Astrocyte (in vitro differentiated cells and primary cell): ENCODE results near the gene CD7. TPM values are rescaled to one million over a fixed set of nuclear protein-coding genes. Genes with fewer than 3 reads are reported as not detected.

Source experiments
- DNase-seq: peaks from one replicate; pipeline ENCODE4 v3.0.0-alpha.2; 2010; ENCODE audit warnings: low read depth
- FAIRE-seq: peaks from 2 replicates; lab custom pipeline; 2011; peaks lifted over from hg19 to GRCh38; lab: Jason Lieb, UNC
- H2AFZ ChIP-seq: 2 replicates; pipeline ENCODE4 v1.6.0; 2012; ENCODE audit warnings: low read depth, low read length, inconsistent platforms
- H3K27ac ChIP-seq: 2 replicates; pipeline ENCODE4 v1.5.1; 2011; ENCODE audit warnings: low read depth, low read length, inconsistent platforms
- H3K27me3 ChIP-seq: 2 replicates; pipeline ENCODE4 v1.6.0; 2011; ENCODE audit warnings: low read length, inconsistent platforms; ENCODE audit not compliant: insufficient read depth
- H3K36me3 ChIP-seq: 2 replicates; pipeline ENCODE4 v1.5.1; 2011; ENCODE audit warnings: low read length, inconsistent platforms; ENCODE audit not compliant: insufficient read depth
- H3K4me1 ChIP-seq: 2 replicates; pipeline ENCODE4 v1.5.1; 2011; ENCODE audit warnings: low read length, inconsistent platforms; ENCODE audit not compliant: insufficient read depth
- H3K4me2 ChIP-seq: 2 replicates; pipeline ENCODE4 v1.6.0; 2012; ENCODE audit warnings: low read length, inconsistent platforms
- H3K4me3 ChIP-seq: 2 replicates; pipeline ENCODE4 v1.5.1; 2011; ENCODE audit warnings: low read depth, mild to moderate bottlenecking, low read length, inconsistent platforms; ENCODE audit not compliant: insufficient read depth
- H3K79me2 ChIP-seq: 2 replicates; pipeline ENCODE4 v1.6.0; 2012; ENCODE audit warnings: mild to moderate bottlenecking, low read length, inconsistent platforms; ENCODE audit not compliant: insufficient read depth
- H3K9ac ChIP-seq: 2 replicates; pipeline ENCODE4 v1.6.0; 2012; ENCODE audit warnings: mild to moderate bottlenecking, low read length, inconsistent platforms
- H3K9me3 ChIP-seq: 2 replicates; pipeline ENCODE4 v1.5.1; 2012; ENCODE audit warnings: low read depth, mild to moderate bottlenecking, low read length, inconsistent platforms; ENCODE audit not compliant: insufficient read depth
- H4K20me1 ChIP-seq: 2 replicates; pipeline ENCODE4 v1.6.0; 2012; ENCODE audit warnings: low read length, inconsistent platforms; ENCODE audit not compliant: insufficient read depth
- H3K27ac Mint-ChIP-seq: one replicate; pipeline ENCODE4 v1.8.0; 2021; ENCODE audit warnings: mild to moderate bottlenecking, mixed read lengths; ENCODE audit not compliant: unreplicated experiment
- H3K27me3 Mint-ChIP-seq: one replicate; pipeline ENCODE4 v1.8.0; 2021; ENCODE audit warnings: low read depth, mixed read lengths; ENCODE audit not compliant: unreplicated experiment
- H3K36me3 Mint-ChIP-seq: one replicate; pipeline ENCODE4 v1.8.0; 2021; ENCODE audit warnings: low read depth, mixed read lengths; ENCODE audit not compliant: unreplicated experiment
- H3K4me1 Mint-ChIP-seq: one replicate; pipeline ENCODE4 v1.8.0; 2021; ENCODE audit warnings: low read depth, mixed read lengths; ENCODE audit not compliant: unreplicated experiment
- H3K4me3 Mint-ChIP-seq: one replicate; pipeline ENCODE4 v1.8.0; 2021; ENCODE audit warnings: mild to moderate bottlenecking, moderate library complexity, mixed read lengths; ENCODE audit not compliant: unreplicated experiment
- H3K9me3 Mint-ChIP-seq: one replicate; pipeline ENCODE4 v1.8.0; 2021; ENCODE audit warnings: mild to moderate bottlenecking, mixed read lengths; ENCODE audit not compliant: unreplicated experiment
- CTCF ChIP-seq: IDR thresholded peaks from 2 replicates; pipeline ENCODE4 v1.5.1; 2011; ENCODE audit warnings: low read depth, mild to moderate bottlenecking, inconsistent platforms, low read length, moderate library complexity; ENCODE audit not compliant: insufficient read depth
- EZH2 ChIP-seq: IDR thresholded peaks from 2 replicates; pipeline ENCODE4 v1.6.1; 2012; ENCODE audit warnings: mild to moderate bottlenecking, low read length, inconsistent platforms; ENCODE audit not compliant: insufficient read depth
- total RNA-seq: library from RNA; stranded (reverse); gene quantifications from 2 replicates; pipeline ENCODE4 v1.2.1, GENCODE V29; 2021

Gene CD7
- total RNA-seq, 1 donor from 2014 or later = 0.18 TPM

GRCh38 chr17:82334622-82335394, 17.4 kb upstream of the CD7 start:
- Mint-ChIP-seq H3K9me3 (no peaks in the 10 kb centered on the region), H3K27ac (no peak overlapping the region), H3K4me1 (peaks cover 3% of the 10 kb centered on the region), H3K27me3 (peaks cover 48% of the 10 kb centered on the region), H3K4me3 (no peak overlapping the region), H3K36me3 (no peaks in the 10 kb centered on the region)
- Histone ChIP-seq H2AFZ (no peak overlapping the region), H3K4me2 (peak overlapping the region; percentile 81), H3K9me3 (no peaks in the 10 kb centered on the region), H3K27me3 (peaks cover 15% of the 10 kb centered on the region), H3K4me3 (peak overlapping the region; percentile 35), H3K27ac (no peak overlapping the region), H3K36me3 (no peaks in the 10 kb centered on the region), H3K79me2 (no peaks in the 10 kb centered on the region), H3K4me1 (peaks cover 42% of the 10 kb centered on the region), H3K9ac (no peak overlapping the region), H4K20me1 (peaks cover 6% of the 10 kb centered on the region)
- FAIRE-seq (no peak), DNase-seq (no peak)
- TF ChIP-seq CTCF (no peak), EZH2 (no peak)

- H3K4me3 Mint-ChIP-seq = no peak overlapping the region
- Histone ChIP-seq H3K27ac (no peak overlapping the region), H3K4me2 (peak overlapping the region; percentile 88), H3K27me3 (peaks cover 15% of the 10 kb centered on the region), H3K79me2 (no peaks in the 10 kb centered on the region), H4K20me1 (peaks cover 6% of the 10 kb centered on the region), H3K4me3 (no peak overlapping the region), H2AFZ (no peak overlapping the region), H3K9ac (no peak overlapping the region), H3K36me3 (no peaks in the 10 kb centered on the region), H3K9me3 (no peaks in the 10 kb centered on the region), H3K4me1 (peaks cover 38% of the 10 kb centered on the region)
- H3K27me3 Mint-ChIP-seq = peaks cover 47% of the 10 kb centered on the region
- H3K9me3 Mint-ChIP-seq = no peaks in the 10 kb centered on the region
- DNase-seq (no peak), FAIRE-seq (no peak)
- peaks cover 2% of the 10 kb centered on the region for H3K4me1 Mint-ChIP-seq
- H3K36me3 Mint-ChIP-seq = no peaks in the 10 kb centered on the region
- no peak overlapping the region for H3K27ac Mint-ChIP-seq
- TF ChIP-seq EZH2 (no peak), CTCF (no peak)
Measured at GRCh38 chr17:82334204-82334621, 16.8 kb upstream of the CD7 start.
